ENCODE measurements around the gene SLC43A3. TPM values are rescaled to one million over a fixed set of nuclear protein-coding genes. Genes with fewer than 3 reads are reported as not detected.

Gene SLC43A3
- total RNA-seq, 1 experiment from 2014 or later = 21.4 TPM

DNA sequence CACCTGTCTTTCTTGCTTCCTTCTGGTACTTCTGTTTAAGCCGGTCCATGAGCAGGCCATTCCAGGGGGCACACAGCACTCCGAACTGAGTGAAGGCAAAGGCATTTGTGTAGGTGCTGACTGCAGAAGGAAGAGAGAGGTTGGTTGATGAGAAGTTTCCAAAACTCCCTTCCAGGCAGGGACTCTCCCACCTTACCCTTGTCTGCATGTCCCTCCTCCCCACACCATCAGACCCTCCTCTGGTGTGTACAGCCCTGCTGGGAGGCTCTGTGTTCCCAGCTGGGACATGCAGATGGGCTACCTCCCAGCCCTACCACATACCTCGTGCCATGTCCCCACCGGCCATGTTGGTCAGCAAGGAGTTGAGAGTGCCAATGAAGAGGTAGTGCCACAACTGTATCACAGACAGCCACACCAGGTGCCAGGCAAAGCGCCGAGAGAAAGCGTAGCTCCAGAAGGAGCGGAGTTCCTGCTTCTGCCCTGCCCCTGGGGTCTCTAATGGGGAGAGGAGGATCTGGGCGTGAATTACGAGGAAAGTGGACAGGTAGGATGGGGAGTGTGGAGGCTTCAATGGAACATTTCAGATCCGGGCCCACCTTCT lies 12.2 kb downstream of the SLC43A3 start:
- no peaks in the 10 kb centered on the region for H4K20me1 ChIP-seq (ENCODE audit: control insufficient read depth, insufficient read depth, insufficient read length)
- H3K36me3 Mint-ChIP-seq (ENCODE audit: insufficient read depth in 1 of 3, low read depth in 3 of 3) = peaks cover 35 to 65% (median 58%) of the 10 kb centered on the region in 3 experiments
- no peak overlapping the region for H2BK5ac ChIP-seq (ENCODE audit: insufficient read length, low read length)

More for the DNA sequence above, 12.2 kb downstream of the SLC43A3 start:
- TF ChIP-seq, protein P1, sequence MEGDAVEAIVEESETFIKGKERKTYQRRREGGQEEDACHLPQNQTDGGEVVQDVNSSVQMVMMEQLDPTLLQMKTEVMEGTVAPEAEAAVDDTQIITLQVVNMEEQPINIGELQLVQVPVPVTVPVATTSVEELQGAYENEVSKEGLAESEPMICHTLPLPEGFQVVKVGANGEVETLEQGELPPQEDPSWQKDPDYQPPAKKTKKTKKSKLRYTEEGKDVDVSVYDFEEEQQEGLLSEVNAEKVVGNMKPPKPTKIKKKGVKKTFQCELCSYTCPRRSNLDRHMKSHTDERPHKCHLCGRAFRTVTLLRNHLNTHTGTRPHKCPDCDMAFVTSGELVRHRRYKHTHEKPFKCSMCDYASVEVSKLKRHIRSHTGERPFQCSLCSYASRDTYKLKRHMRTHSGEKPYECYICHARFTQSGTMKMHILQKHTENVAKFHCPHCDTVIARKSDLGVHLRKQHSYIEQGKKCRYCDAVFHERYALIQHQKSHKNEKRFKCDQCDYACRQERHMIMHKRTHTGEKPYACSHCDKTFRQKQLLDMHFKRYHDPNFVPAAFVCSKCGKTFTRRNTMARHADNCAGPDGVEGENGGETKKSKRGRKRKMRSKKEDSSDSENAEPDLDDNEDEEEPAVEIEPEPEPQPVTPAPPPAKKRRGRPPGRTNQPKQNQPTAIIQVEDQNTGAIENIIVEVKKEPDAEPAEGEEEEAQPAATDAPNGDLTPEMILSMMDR (conservative IDR thresholded peaks at IDR 0.05) = no peak
- Histone ChIP-seq H3T11ph (ENCODE audit: low read length) (no peak overlapping the region), H3K56ac (ENCODE audit: insufficient read length, low read depth, low read length) (peak overlapping the region; percentile 34), H3K23me2 (ENCODE audit: insufficient read length, low read depth, low read length, poor library complexity, severe bottlenecking) (no peaks in the 10 kb centered on the region), H2BK20ac (ENCODE audit: low read depth, low read length, poor library complexity, severe bottlenecking) (no peak overlapping the region), H3K18ac (ENCODE audit: insufficient read length, low read depth, low read length) (no peak overlapping the region), H4K5ac (ENCODE audit: insufficient read length, low read depth, low read length) (no peak overlapping the region), H4K91ac (ENCODE audit: insufficient read length, low read depth, low read length) (no peak overlapping the region), H3K79me1 (ENCODE audit: insufficient read depth, low read depth, low read length, poor library complexity, severe bottlenecking) (no peaks in the 10 kb centered on the region), H3K79me2 (ENCODE audit: insufficient read depth, low read length) (no peaks in the 10 kb centered on the region), H3K4me2 (ENCODE audit: insufficient read depth, insufficient read length, low read length) (no peak overlapping the region), H3K9me3 (ENCODE audit: control insufficient read depth, low read depth, low read length) (no peaks in the 10 kb centered on the region), H2BK120ac (ENCODE audit: low read depth, low read length, poor library complexity, severe bottlenecking) (no peak overlapping the region), H3K27ac (ENCODE audit: insufficient read length, low read depth, low read length) (no peak overlapping the region), H2AK5ac (ENCODE audit: insufficient read length, low read length) (no peak overlapping the region), H3K23ac (ENCODE audit: insufficient read length, low read depth, low read length) (no peak overlapping the region), H2BK12ac (ENCODE audit: insufficient read length, low read depth, low read length) (no peak overlapping the region), H3K4ac (ENCODE audit: low read depth, low read length) (no peak overlapping the region), H2BK15ac (ENCODE audit: low read depth, low read length) (no peak overlapping the region), H3K9ac (ENCODE audit: extremely low read depth, insufficient read length, low read length) (no peak overlapping the region), H2AFZ (ENCODE audit: low read length) (no peak overlapping the region), H3K27me3 (ENCODE audit: insufficient read depth, low read length) (no peaks in the 10 kb centered on the region), H3K14ac (ENCODE audit: insufficient read depth, low read length) (no peak overlapping the region), H4K8ac (replicated peaks; ENCODE audit: insufficient read length, low read depth, low read length) (no peak overlapping the region), H3K4me1 (ENCODE audit: insufficient read depth, low read length) (no peaks in the 10 kb centered on the region; the same call in 1 of the 2 replicates)
- no CpG with 5 or more reads among the region's 11 CpGs for WGBS (ENCODE audit: extremely low coverage, insufficient read length, low lambda C conversion rate)
- Mint-ChIP-seq H3K4me3 (no peak overlapping the region), H3K4me1 (peaks cover 8 to 14% of the 10 kb centered on the region in 2 experiments), H3K27ac (peak overlapping the region in 1 of 3 experiments; percentile 1; a peak in 2 of 7 replicates), H3K9me3 (no peaks in the 10 kb centered on the region), H3K27me3 (ENCODE audit: low read depth) (no peaks in the 10 kb centered on the region)
- no peak for DNase-seq

Data from H9 (cell line).